Neural cell (in vitro differentiated cells): ENCODE measurements around the gene STAT6. TPM values are rescaled to one million over a fixed set of nuclear protein-coding genes. Genes with fewer than 3 reads are reported as not detected.

Source experiments
- H2AFZ ChIP-seq: fragments of 200-600, 300-800 bp; sonication (generic), shearing (Covaris generic); 2 replicates; pipeline ENCODE4 v1.6.0; 2014; ENCODE audit warnings: low read depth, mild to moderate bottlenecking, antibody characterized with exemption, low read length, moderate library complexity
- H3F3A ChIP-seq: fragments of 200-600 bp; shearing (Covaris generic); 2 replicates; pipeline ENCODE4 v1.6.1; 2016; ENCODE audit warnings: mild to moderate bottlenecking, moderate library complexity, mixed read lengths, antibody characterized with exemption, low read length; ENCODE audit not compliant: insufficient read depth, poor library complexity, severe bottlenecking
- H3K27ac ChIP-seq: fragments of 200-600, 300-800 bp; sonication (generic), shearing (Covaris generic); 2 replicates; pipeline ENCODE4 v1.5.1; 2014; ENCODE audit warnings: mild to moderate bottlenecking, low read length, moderate library complexity
- H3K27me3 ChIP-seq: fragments of 300-800, 200-600 bp; sonication (generic), shearing (Covaris generic); 2 replicates; pipeline ENCODE4 v1.6.0; 2014; ENCODE audit warnings: mild to moderate bottlenecking, low read depth, low read length, moderate library complexity; ENCODE audit not compliant: insufficient read depth
- H3K36me3 ChIP-seq: fragments of 300-800, 200-600 bp; sonication (generic), shearing (Covaris generic); 2 replicates; pipeline ENCODE4 v1.5.1; 2014; ENCODE audit warnings: mild to moderate bottlenecking, antibody characterized with exemption, low read length, moderate library complexity; ENCODE audit not compliant: insufficient read depth
- H3K4me2 ChIP-seq: fragments of 300-800, 200-600 bp; sonication (generic), shearing (Covaris generic); 2 replicates; pipeline ENCODE4 v1.6.0; 2014; ENCODE audit warnings: mild to moderate bottlenecking, low read length
- H3K4me3 ChIP-seq: fragments of 300-800, 200-600 bp; sonication (generic), shearing (Covaris generic); 2 replicates; pipeline ENCODE4 v1.5.1; 2014; ENCODE audit warnings: mild to moderate bottlenecking, low read length, moderate library complexity
- H3K79me2 ChIP-seq: fragments of 200-600 bp; shearing (Covaris generic); replicated peaks from 2 replicates; pipeline ENCODE4 v1.6.0; 2014; ENCODE audit warnings: mild to moderate bottlenecking, low read length, moderate library complexity; ENCODE audit not compliant: insufficient read depth
- H3K9ac ChIP-seq: fragments of 300-800, 200-600 bp; sonication (generic), shearing (Covaris generic); 2 replicates; pipeline ENCODE4 v1.6.1; 2016; ENCODE audit warnings: mild to moderate bottlenecking, low read length, mixed read lengths
- H3K9me2 ChIP-seq: fragments of 200-600 bp; shearing (Covaris generic); 2 replicates; pipeline ENCODE4 v1.6.1; 2016; ENCODE audit warnings: mild to moderate bottlenecking, low read length, mixed read lengths; ENCODE audit not compliant: insufficient read depth
- H3K9me3 ChIP-seq: fragments of 200-600, 300-800 bp; sonication (generic), shearing (Covaris generic); 2 replicates; pipeline ENCODE4 v1.6.1; 2016; ENCODE audit warnings: mild to moderate bottlenecking, mixed run types, low read length, moderate library complexity, mixed read lengths
- H4K20me1 ChIP-seq: fragments of 200-600 bp; shearing (Covaris generic); 2 replicates; pipeline ENCODE4 v1.6.1; 2016; ENCODE audit warnings: mild to moderate bottlenecking, mixed run types; ENCODE audit not compliant: insufficient read depth
- EP300 ChIP-seq: fragments of 450-650 bp; conservative IDR thresholded peaks from 2 replicates; pipeline ENCODE4 v1.6.1; 2014; ENCODE audit warnings: antibody characterized with exemption, mild to moderate bottlenecking, moderate library complexity; ENCODE audit not compliant: poor library complexity, severe bottlenecking
- EZH2 ChIP-seq: fragments of 200-600, 300-800 bp; shearing (Covaris generic), sonication (generic); IDR thresholded peaks from 2 replicates; pipeline ENCODE4 v1.6.1; 2014; ENCODE audit warnings: antibody characterized with exemption, low read length, borderline replicate concordance, mild to moderate bottlenecking; ENCODE audit not compliant: insufficient read depth, poor library complexity, severe bottlenecking
- MXI1 ChIP-seq: fragments of 450-650 bp; conservative IDR thresholded peaks from 2 replicates; pipeline ENCODE4 v1.6.1; 2014; ENCODE audit warnings: antibody characterized with exemption, mild to moderate bottlenecking; ENCODE audit not compliant: poor library complexity, severe bottlenecking
- POLR2AphosphoS5 ChIP-seq: IDR thresholded peaks from 2 replicates; pipeline ENCODE4 v1.6.1; 2012
- RAD21 ChIP-seq: fragments of 450-650 bp; conservative IDR thresholded peaks from 2 replicates; pipeline ENCODE4 v1.6.1; 2014; ENCODE audit warnings: antibody characterized with exemption, mild to moderate bottlenecking, moderate library complexity
- SMC3 ChIP-seq: fragments of 450-650 bp; conservative IDR thresholded peaks from 2 replicates; pipeline ENCODE4 v1.6.1; 2014; ENCODE audit warnings: antibody characterized with exemption, mild to moderate bottlenecking, moderate library complexity; ENCODE audit not compliant: poor library complexity
- TAF1 ChIP-seq: IDR thresholded peaks from 2 replicates; pipeline ENCODE4 v1.6.1; 2012; ENCODE audit warnings: low read depth
- polyA plus RNA-seq: library from polyadenylated mRNA; depleted of rRNA; stranded (reverse); fragments of >200 nt; gene quantifications from 2 replicates; pipeline ENCODE4 v1.2.3, GENCODE V29; 2014
- TF ChIP-seq, protein P1 (sequence below): IDR thresholded peaks from 2 replicates; pipeline ENCODE4 v1.6.1; 2012; ENCODE audit warnings: borderline replicate concordance
- TF ChIP-seq, protein P2 (sequence below): fragments of 450-650 bp; IDR thresholded peaks from 2 replicates; pipeline ENCODE4 v1.5.1; 2014; ENCODE audit warnings: antibody characterized with exemption, mild to moderate bottlenecking, moderate library complexity; ENCODE audit not compliant: poor library complexity, severe bottlenecking

Gene STAT6
- polyA plus RNA-seq, 1 donor from 2014 or later, result not detected

DNA sequence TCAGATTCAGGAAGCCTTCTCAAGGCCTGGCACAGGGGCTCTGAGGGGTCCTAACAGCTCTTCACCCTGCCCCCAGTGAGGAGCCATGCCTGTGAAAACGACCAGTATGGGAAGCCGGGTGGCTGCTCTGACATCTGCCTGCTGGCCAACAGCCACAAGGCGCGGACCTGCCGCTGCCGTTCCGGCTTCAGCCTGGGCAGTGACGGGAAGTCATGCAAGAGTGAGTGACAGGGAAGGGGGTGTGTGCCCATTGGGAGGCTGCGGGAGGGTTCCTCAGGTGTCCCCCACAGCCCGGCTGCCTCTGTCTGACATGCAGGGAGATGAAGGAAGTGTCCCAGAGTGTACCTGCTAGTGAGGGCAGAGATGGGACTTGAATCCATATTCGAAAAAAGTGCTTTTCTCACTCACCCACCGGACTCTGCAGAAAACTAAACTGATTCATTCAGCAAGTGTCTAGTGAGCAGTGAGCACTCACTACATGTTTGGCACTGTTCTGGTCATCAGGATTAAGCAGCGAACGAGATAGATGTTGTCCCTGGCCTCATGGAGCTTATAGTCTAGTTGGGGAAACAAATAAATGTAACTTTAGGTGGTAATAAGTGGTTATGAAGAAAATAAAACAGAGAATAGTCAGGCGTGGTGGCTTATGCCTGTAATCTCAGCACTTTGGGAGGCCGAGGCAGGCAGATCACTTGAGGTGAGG lies 45.7 kb upstream of the STAT6 start:
- Histone ChIP-seq H3K9me3 (no peaks in the 10 kb centered on the region), H2AFZ (no peak overlapping the region), H3K27me3 (no peaks in the 10 kb centered on the region), H3K27ac (no peak overlapping the region), H3F3A (no peaks in the 10 kb centered on the region), H4K20me1 (no peaks in the 10 kb centered on the region), H3K9ac (no peak overlapping the region), H3K79me2 (no peaks in the 10 kb centered on the region), H3K9me2 (no peaks in the 10 kb centered on the region), H3K4me2 (no peak overlapping the region), H3K36me3 (peaks cover 11% of the 10 kb centered on the region), H3K4me3 (no peak overlapping the region)
- TF ChIP-seq, protein P1, sequence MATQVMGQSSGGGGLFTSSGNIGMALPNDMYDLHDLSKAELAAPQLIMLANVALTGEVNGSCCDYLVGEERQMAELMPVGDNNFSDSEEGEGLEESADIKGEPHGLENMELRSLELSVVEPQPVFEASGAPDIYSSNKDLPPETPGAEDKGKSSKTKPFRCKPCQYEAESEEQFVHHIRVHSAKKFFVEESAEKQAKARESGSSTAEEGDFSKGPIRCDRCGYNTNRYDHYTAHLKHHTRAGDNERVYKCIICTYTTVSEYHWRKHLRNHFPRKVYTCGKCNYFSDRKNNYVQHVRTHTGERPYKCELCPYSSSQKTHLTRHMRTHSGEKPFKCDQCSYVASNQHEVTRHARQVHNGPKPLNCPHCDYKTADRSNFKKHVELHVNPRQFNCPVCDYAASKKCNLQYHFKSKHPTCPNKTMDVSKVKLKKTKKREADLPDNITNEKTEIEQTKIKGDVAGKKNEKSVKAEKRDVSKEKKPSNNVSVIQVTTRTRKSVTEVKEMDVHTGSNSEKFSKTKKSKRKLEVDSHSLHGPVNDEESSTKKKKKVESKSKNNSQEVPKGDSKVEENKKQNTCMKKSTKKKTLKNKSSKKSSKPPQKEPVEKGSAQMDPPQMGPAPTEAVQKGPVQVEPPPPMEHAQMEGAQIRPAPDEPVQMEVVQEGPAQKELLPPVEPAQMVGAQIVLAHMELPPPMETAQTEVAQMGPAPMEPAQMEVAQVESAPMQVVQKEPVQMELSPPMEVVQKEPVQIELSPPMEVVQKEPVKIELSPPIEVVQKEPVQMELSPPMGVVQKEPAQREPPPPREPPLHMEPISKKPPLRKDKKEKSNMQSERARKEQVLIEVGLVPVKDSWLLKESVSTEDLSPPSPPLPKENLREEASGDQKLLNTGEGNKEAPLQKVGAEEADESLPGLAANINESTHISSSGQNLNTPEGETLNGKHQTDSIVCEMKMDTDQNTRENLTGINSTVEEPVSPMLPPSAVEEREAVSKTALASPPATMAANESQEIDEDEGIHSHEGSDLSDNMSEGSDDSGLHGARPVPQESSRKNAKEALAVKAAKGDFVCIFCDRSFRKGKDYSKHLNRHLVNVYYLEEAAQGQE, result no peak
- TF ChIP-seq EZH2 (no peak), EP300 (no peak), MXI1 (no peak), RAD21 (no peak)

DNA sequence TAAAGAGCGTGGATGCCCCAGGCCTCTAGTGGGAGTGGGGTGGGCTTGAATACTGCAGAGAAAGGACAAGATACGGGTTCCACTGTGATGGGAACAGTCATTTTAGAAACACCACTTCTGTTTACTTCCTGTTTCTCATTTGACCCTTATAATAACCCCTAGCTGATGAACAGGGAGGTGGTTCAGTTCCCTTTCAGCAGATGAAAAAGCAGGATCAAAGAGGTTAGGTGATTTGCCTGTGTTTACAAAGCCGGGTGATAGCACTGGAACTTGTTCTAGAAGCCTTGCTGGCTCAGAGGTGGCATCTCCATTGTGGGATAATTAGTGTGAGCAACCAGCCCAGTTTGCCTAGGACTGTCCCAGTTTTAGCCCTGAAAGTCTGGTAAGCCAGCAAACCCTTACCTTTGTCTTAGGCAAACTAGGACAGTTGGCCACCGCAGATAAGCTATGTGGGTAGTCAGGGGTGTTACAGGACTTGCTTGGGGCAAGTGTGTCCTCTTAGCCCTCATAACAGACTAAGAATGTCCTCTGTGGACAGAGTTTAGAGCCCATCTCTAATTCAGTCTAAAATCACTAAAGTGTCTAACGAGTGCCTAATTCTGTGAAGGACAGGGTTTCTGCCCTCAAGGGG lies 43.8 kb upstream of the STAT6 start:
- Histone ChIP-seq H4K20me1 (no peaks in the 10 kb centered on the region), H3K9ac (no peak overlapping the region)

More for the DNA sequence above, 43.8 kb upstream of the STAT6 start:
- Histone ChIP-seq H2AFZ (no peak overlapping the region), H3K9me3 (no peaks in the 10 kb centered on the region), H3K4me2 (no peak overlapping the region), H3K36me3 (peaks cover 7% of the 10 kb centered on the region), H3K27ac (no peak overlapping the region), H3K27me3 (no peaks in the 10 kb centered on the region), H3K79me2 (no peaks in the 10 kb centered on the region), H3F3A (no peaks in the 10 kb centered on the region), H3K4me3 (no peak overlapping the region), H3K9me2 (no peaks in the 10 kb centered on the region)
- no peak for TF ChIP-seq EP300
- TF ChIP-seq, protein P2, sequence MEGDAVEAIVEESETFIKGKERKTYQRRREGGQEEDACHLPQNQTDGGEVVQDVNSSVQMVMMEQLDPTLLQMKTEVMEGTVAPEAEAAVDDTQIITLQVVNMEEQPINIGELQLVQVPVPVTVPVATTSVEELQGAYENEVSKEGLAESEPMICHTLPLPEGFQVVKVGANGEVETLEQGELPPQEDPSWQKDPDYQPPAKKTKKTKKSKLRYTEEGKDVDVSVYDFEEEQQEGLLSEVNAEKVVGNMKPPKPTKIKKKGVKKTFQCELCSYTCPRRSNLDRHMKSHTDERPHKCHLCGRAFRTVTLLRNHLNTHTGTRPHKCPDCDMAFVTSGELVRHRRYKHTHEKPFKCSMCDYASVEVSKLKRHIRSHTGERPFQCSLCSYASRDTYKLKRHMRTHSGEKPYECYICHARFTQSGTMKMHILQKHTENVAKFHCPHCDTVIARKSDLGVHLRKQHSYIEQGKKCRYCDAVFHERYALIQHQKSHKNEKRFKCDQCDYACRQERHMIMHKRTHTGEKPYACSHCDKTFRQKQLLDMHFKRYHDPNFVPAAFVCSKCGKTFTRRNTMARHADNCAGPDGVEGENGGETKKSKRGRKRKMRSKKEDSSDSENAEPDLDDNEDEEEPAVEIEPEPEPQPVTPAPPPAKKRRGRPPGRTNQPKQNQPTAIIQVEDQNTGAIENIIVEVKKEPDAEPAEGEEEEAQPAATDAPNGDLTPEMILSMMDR, result no peak
- no peak for TF ChIP-seq TAF1
- TF ChIP-seq SMC3, result no peak
- TF ChIP-seq EZH2, result no peak
- TF ChIP-seq MXI1, result no peak
- TF ChIP-seq POLR2AphosphoS5, result no peak
- TF ChIP-seq RAD21, result no peak
- TF ChIP-seq, protein P1, result no peak
